GM12801 (cell line): ENCODE data around the gene SCAMP4.

Source experiments
- TF ChIP-seq, protein P1 (sequence below): IDR thresholded peaks from one replicate; pipeline ENCODE4 v1.5.1; 2011; ENCODE audit warnings: control low read depth; ENCODE audit not compliant: insufficient read length; ENCODE audit errors: extremely low read depth

Gene SCAMP4

DNA sequence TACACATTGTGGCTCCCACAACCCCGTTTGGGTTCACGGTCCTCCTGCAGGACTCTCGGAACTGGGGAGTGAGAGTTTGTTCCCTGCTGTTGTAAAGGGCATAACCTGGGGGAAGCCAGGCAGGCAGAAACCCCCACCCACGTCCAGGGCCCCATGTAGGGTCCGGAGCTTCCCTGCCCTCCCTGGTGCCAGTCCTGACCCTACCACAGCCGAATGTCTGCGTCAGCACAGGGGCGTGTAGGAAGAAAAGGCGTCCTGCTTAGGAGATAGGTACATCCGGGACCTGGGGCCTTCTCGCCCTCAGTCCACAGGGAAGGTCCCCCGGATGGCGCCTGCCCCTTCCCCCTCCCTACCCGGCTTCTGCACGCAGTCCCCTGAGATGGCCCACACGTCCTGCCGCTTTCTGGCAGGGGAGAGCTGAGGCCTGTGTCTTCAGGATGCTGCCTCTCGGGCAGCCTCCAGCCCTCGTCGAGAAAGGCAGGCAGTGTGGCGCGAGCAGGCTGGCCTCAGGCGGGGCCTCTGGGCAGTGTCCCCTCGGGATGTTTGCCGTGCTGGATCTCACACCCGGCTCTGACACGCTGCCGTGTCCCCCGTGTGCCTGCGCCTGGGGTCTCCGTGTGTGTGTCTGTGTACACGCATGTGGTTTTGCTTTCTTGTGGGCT is 54.9 kb downstream of the SCAMP4 start:
- TF ChIP-seq, protein P1, sequence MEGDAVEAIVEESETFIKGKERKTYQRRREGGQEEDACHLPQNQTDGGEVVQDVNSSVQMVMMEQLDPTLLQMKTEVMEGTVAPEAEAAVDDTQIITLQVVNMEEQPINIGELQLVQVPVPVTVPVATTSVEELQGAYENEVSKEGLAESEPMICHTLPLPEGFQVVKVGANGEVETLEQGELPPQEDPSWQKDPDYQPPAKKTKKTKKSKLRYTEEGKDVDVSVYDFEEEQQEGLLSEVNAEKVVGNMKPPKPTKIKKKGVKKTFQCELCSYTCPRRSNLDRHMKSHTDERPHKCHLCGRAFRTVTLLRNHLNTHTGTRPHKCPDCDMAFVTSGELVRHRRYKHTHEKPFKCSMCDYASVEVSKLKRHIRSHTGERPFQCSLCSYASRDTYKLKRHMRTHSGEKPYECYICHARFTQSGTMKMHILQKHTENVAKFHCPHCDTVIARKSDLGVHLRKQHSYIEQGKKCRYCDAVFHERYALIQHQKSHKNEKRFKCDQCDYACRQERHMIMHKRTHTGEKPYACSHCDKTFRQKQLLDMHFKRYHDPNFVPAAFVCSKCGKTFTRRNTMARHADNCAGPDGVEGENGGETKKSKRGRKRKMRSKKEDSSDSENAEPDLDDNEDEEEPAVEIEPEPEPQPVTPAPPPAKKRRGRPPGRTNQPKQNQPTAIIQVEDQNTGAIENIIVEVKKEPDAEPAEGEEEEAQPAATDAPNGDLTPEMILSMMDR, result no peak

DNA sequence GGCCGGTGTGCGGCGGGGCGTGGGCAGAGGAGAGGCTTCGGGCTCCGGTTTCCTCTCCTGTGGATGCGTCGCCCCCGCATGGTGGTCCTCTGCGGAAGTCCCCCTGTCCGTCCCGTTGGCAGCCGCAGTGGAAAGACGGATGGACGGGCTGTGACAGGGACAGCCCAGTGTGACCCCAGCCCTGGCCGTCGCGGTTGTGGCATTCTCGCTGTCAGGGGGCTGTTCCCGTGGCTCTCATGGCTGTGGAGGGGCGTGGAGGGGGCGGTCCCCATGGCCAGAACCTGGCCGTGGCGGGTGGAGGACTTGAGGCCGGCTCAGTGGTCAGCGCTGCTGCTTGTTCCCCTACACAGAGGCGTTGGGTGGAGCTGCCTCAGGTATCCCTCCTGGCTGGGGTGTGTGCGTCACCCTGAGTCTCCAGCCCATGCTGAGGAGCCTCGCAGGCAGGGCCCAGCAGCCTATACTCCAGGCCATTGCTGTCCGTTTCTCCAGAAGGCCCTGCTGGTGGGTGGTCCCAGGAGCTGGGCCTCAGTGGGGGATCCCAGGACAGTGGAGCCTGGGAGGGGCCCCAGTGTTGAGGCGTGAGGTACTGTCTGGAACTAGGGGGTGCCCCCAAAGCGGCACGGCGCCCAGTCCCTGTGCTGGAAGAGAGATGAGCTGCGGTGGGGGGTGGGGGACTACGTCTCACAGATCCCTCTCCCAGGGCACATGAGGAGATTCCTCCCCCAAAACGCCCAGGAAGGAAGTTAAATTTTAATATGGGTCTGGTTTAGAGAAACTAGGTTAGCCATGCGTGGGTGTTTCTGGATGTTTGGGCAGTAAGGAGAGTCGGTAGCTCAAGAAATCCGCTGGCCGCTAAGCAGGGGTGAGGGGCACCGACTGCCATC is 56.0 kb downstream of the SCAMP4 start:
- TF ChIP-seq, protein P1, result no peak

DNA sequence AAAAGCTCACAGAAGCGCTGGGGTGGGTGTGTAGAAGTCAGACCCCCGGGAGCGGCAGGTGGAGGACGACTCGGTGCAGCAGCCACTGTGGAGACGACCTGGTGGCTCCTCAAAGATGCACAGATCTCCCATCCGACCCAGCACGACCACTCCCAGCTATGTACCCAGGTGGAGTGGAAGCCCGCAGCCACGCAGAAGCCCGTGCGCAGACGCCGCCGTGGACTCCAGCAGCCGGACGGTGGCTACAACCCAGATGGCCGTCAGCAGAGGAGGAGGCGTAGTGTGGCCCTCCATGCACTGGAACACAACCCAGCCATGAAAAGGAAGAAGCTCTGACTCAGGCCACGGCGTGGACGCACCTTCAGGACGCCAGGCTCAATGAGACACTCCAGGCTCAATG is 57.5 kb downstream of the SCAMP4 start:
- TF ChIP-seq, protein P1, result no peak

DNA sequence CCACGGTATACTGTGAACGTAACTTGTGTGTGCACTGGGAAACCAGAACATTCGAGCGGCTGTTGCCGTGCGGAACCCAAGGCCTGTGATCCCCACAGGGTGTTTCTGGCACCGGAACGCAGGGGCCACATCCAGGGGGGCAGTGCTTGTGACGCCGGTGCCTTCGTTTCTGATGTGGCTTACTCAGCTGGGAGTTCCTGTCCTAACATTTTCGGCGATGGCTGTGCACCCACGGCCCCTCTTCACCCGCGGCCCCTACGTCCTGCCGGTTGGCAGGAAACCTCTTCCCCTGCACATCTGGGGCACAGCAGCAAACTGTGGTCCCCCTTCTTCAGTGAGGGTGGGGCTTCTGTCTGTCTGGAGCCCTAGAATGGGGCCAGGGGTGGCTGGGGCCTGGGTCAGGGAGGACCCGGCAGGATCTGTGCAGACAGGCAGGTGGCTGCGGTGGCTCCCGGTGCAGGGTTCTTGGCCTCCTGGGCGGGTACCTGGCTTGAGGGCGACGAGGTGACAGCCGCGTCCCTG is 61.9 kb downstream of the SCAMP4 start:
- TF ChIP-seq, protein P1, result no peak

DNA sequence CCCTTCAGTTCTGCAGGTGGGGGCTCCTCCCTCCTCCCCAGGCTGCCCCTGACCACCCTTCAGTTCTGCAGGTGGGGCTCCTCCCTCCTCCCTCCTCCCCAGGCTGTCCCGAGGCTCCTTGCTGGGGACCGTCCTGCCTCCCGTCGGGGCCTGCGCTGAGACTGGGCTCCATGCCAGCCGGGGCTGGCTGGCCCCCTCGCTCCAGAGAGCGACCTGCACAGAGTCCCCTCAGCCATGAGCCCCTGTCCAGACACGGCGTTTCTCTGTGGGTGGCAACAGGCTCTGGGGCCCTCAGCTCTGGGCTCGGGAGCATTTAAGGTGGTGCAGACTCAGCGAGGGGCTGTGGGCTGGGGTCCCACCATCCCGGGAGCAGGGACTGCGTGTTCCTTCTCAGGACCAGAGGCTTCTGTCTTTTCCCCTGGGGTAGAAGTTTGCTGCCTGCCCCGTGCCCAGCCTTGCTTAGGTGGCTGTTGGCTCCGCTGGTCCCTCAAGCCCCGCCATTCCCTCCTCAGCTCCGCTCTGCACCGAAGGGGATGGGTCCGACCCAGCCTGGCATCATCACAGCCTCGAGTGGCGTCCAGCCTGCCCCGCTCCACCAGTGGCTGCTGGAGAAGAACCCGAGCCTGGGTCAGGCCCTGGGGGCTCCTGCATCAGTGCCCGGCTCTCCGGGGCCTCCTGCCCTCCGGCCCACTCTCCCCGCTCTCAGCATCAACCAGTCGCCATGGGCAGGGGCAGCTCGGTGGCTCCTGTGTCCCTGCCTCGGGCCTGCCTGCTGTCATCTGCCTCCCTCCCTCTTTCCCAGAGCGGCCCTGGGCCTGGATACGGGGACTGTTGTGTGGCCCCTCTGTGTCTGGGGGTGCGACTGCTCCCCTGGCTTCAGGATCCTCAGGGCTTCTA is 63.3 kb downstream of the SCAMP4 start:
- TF ChIP-seq, protein P1, result no peak

DNA sequence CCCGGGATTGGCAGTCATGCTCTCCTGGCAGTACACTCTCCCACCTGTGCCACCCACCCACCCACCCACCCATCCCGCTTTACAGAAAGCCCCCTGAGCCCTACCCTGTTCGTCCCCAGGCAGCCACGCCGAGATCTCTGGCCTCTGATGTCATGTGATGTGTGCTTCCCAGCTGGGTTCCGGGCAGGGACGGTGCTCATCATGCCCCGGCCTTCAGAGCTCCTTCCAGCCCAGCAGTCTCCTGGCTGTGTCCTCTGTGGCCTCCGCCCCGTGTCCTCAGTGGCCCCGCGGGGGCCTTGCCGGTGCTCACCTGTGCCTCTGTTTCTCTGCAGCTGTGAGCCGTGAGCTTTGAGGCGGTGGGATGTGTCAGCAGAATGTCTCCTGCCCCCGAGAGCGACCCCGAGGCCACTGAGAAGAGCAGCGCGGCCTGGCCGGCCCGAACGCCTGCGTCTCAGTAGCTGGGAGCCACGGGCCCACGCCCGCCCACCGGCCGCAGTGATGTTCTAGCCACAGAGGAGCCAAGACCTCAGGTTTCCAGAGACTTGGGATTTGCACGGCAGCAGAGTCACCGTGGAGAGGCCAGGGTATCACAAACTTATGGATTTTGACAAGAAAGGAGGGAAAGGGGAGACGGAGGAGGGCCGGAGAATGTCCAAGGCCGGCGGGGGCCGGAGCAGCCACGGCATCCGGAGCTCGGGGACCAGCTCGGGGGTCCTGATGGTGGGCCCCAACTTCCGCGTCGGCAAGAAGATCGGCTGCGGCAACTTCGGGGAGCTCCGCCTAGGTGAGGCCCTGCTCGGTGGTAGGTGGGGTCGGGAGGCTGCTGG is 64.2 kb downstream of the SCAMP4 start:
- TF ChIP-seq, protein P1, result no peak
